Ishikawa (cell line): Measurements from ENCODE around the gene DROSHA.

ENCODE experiments used
- CEBPB ChIP-seq: IDR thresholded peaks from 2 replicates; pipeline ENCODE4 v1.6.1; 2012
- CREB1 ChIP-seq: IDR thresholded peaks from 2 replicates; pipeline ENCODE4 v1.6.1; 2012; ENCODE audit warnings: low read depth
- EGR1 ChIP-seq: IDR thresholded peaks from 2 replicates; pipeline ENCODE4 v1.6.1; 2012
- EP300 ChIP-seq: IDR thresholded peaks from 2 replicates; pipeline ENCODE4 v1.6.1; 2012; ENCODE audit warnings: borderline replicate concordance
- FOXM1 ChIP-seq: IDR thresholded peaks from 2 replicates; pipeline ENCODE4 v1.6.1; 2012; ENCODE audit warnings: low read depth, borderline replicate concordance
- NFIC ChIP-seq: IDR thresholded peaks from 2 replicates; pipeline ENCODE4 v1.6.1; 2012
- RAD21 ChIP-seq: IDR thresholded peaks from 2 replicates; pipeline ENCODE4 v1.6.1; 2012; ENCODE audit warnings: low read depth
- TAF1 ChIP-seq: IDR thresholded peaks from 2 replicates; pipeline ENCODE4 v1.6.1; 2012; ENCODE audit warnings: low read depth, mild to moderate bottlenecking
- TCF12 ChIP-seq: IDR thresholded peaks from 2 replicates; pipeline ENCODE4 v1.6.1; 2012; ENCODE audit warnings: low read depth
- TEAD4 ChIP-seq: IDR thresholded peaks from 2 replicates; pipeline ENCODE4 v1.6.1; 2012
- YY1 ChIP-seq: IDR thresholded peaks from 2 replicates; pipeline ENCODE4 v1.6.1; 2012; ENCODE audit warnings: low read depth
- ZBTB7A ChIP-seq: IDR thresholded peaks from 2 replicates; pipeline ENCODE4 v1.6.1; 2012; ENCODE audit warnings: low read depth
- TF ChIP-seq, protein P1 (sequence below): IDR thresholded peaks from 2 replicates; pipeline ENCODE4 v1.6.1; 2012
- TF ChIP-seq, protein P2 (sequence below): IDR thresholded peaks from 2 replicates; pipeline ENCODE4 v1.6.1; 2012
- TF ChIP-seq, protein P3 (sequence below): IDR thresholded peaks from 2 replicates; pipeline ENCODE4 v1.6.1; 2012; ENCODE audit warnings: low read depth, mild to moderate bottlenecking

The DROSHA gene

DNA sequence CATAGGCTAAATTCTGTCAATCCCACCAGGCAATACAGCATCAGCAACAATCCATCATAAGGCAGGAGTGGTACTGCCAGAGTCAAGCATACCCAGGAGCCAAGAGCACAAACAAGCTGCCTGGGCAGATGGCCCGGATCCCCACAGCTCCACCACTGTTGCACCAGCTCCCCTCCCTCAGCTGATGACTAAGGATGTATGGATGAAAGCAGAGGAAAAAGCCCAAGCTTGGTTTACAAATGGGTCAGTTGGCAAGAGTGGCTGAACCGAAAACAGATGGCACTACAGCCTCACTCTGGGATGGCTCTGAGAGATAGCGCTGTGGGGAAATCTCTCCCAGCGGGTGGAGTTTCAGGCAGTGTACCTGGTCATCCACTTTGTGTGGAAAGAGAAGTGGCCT, 29.4 kb downstream of the DROSHA start:
- TF ChIP-seq TEAD4: no peak
- TF ChIP-seq, protein P1, sequence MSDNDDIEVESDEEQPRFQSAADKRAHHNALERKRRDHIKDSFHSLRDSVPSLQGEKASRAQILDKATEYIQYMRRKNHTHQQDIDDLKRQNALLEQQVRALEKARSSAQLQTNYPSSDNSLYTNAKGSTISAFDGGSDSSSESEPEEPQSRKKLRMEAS: no peak
- TF ChIP-seq, protein P2, sequence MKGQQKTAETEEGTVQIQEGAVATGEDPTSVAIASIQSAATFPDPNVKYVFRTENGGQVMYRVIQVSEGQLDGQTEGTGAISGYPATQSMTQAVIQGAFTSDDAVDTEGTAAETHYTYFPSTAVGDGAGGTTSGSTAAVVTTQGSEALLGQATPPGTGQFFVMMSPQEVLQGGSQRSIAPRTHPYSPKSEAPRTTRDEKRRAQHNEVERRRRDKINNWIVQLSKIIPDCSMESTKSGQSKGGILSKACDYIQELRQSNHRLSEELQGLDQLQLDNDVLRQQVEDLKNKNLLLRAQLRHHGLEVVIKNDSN: no peak
- no peak for TF ChIP-seq CEBPB
- no peak for TF ChIP-seq RAD21
- no peak for TF ChIP-seq EP300
- no peak for TF ChIP-seq YY1
- TF ChIP-seq FOXM1: no peak
- no peak for TF ChIP-seq ZBTB7A

GRCh38 chr5:31500256-31500655, 31.6 kb downstream of the DROSHA start:
- TF ChIP-seq TAF1: no peak

DNA sequence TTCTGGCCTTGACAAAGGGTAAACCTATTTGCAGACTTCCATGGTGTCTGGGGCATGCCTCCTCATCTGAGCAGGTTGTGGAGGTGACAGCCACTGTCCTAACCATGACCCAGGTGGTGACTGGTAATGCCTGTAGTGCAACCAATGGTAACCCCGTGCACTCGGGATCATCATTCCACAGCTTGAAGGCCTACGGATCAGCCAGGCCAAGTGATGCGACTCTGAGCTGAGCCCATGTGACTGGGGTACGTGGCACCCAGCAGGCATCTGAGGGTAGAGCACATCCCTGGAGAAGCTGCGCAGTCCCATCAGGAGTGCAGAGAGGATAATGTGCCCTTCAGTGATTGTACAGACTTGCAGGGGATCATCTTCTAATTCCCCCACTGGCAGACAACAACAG, 35.0 kb downstream of the DROSHA start:
- TF ChIP-seq EP300 (no peak), CREB1 (no peak), YY1 (no peak), TCF12 (no peak), EGR1 (no peak), CEBPB (no peak)
- TF ChIP-seq, protein P2: no peak

- TF ChIP-seq NFIC: no peak
- TF ChIP-seq, protein P3, sequence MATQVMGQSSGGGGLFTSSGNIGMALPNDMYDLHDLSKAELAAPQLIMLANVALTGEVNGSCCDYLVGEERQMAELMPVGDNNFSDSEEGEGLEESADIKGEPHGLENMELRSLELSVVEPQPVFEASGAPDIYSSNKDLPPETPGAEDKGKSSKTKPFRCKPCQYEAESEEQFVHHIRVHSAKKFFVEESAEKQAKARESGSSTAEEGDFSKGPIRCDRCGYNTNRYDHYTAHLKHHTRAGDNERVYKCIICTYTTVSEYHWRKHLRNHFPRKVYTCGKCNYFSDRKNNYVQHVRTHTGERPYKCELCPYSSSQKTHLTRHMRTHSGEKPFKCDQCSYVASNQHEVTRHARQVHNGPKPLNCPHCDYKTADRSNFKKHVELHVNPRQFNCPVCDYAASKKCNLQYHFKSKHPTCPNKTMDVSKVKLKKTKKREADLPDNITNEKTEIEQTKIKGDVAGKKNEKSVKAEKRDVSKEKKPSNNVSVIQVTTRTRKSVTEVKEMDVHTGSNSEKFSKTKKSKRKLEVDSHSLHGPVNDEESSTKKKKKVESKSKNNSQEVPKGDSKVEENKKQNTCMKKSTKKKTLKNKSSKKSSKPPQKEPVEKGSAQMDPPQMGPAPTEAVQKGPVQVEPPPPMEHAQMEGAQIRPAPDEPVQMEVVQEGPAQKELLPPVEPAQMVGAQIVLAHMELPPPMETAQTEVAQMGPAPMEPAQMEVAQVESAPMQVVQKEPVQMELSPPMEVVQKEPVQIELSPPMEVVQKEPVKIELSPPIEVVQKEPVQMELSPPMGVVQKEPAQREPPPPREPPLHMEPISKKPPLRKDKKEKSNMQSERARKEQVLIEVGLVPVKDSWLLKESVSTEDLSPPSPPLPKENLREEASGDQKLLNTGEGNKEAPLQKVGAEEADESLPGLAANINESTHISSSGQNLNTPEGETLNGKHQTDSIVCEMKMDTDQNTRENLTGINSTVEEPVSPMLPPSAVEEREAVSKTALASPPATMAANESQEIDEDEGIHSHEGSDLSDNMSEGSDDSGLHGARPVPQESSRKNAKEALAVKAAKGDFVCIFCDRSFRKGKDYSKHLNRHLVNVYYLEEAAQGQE: no peak
- TF ChIP-seq, protein P1: no peak
- TF ChIP-seq CEBPB: no peak
- no peak for TF ChIP-seq FOXM1
- TF ChIP-seq TCF12: no peak
- no peak for TF ChIP-seq ZBTB7A
Measured at GRCh38 chr5:31496301-31496700, 35.6 kb downstream of the DROSHA start.

GRCh38 chr5:31495336-31495735, 36.6 kb downstream of the DROSHA start:
- TF ChIP-seq, protein P1: no peak
- TF ChIP-seq RAD21 (no peak), YY1 (no peak), CEBPB (no peak), EGR1 (no peak), TCF12 (no peak), EP300 (no peak), NFIC (no peak)
- TF ChIP-seq, protein P2: no peak
- TF ChIP-seq, protein P3: no peak

DNA sequence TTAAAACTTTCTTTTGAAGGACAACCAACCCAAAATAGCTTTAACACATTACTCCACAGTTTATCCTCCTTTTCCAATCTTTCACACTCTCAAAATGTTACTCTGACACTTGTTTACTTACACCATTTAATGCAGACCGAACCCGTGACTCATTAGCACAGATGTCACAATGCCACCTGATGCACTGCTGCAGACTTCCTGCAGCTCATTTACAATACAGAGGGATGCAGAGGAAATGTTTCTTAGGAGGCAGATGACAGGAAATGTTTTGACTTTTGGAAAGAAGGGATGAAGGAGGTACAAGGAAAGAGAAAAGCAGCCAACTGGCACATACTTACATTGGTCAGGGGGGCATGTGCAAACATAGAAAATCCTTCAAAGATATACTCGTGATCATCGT, 39.0 kb downstream of the DROSHA start:
- TF ChIP-seq, protein P1: no peak
- TF ChIP-seq ZBTB7A: no peak
- TF ChIP-seq YY1: no peak
- TF ChIP-seq FOXM1: no peak
- no peak for TF ChIP-seq RAD21
- TF ChIP-seq, protein P2: no peak
- TF ChIP-seq, protein P3: no peak
- no peak for TF ChIP-seq EP300
- TF ChIP-seq EGR1: no peak
